Hematopoietic multipotent progenitor cell treated with erythropoietin and hydrocortisone succinate and interleukin-3 and kit ligand, for 15 days (in vitro differentiated cells): Measurements from ENCODE around the gene HINT3.
A peak's percentile ranks its signal among the peaks of the same experiment; 100 is the strongest.
"Not testable (repeated sequence)": the region's sequence is repeated elsewhere in the genome, so short reads cannot be mapped to it uniquely, and the experiment has no call there.

ENCODE experiments used
- DNase-seq: peaks from one replicate; pipeline ENCODE4 v3.0.0-alpha.2; 2015; ENCODE audit warnings: low spot score

Gene HINT3

GRCh38 chr6:125962900-125963497 is 6.4 kb downstream of the HINT3 start:
- no peak for DNase-seq

- peak; percentile 42 for DNase-seq
These were observed 7.2 kb downstream of the HINT3 start for GRCh38 chr6:125963817-125964216.

- DNase-seq = no peak
These were observed 10.0 kb downstream of the HINT3 start for GRCh38 chr6:125966569-125966968.

- DNase-seq = no peak
These were observed 11.9 kb downstream of the HINT3 start for GRCh38 chr6:125968493-125968892.

DNA sequence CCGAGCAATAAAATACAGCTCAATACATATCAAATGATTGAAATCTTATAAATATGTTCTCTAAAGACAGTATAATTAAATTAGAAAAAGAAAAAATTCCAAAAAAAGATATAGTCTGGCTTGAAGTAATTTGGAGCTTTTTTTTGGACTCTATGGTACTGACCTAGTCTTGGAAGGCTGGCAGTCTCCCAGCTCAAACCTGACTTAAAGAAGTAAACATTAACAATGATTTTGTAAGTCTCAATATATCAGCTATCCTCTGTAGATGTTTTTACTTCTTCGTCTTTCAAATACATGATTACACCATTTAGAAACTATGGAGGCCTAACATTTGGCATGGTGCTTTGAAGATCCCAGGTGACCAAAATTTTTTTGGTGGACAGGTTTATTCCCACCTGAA is 14.2 kb downstream of the HINT3 start:
- no peak for DNase-seq

DNA sequence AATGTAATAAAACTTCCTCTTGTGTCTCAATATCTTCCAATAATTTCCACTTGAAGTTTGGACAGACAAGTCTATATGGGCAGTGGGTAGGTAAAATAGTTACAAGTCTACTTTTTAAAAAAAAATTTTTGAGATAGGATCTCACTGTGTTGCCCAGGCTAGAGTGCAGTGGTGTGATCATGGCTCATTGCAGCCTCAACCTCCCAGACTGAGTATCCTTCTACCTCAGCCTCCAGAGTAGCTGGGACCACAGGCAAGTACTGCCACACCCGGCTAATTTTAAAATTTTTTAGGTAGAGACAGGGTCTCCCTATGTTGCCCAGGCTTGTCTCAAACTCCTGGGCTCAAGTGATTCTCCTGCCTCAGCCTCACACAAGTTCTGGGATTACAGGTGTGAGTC is 15.9 kb downstream of the HINT3 start:
- DNase-seq = not testable (repeated sequence)

- DNase-seq = peak; percentile 79
These were observed 17.8 kb downstream of the HINT3 start for GRCh38 chr6:125974214-125974866.

DNA sequence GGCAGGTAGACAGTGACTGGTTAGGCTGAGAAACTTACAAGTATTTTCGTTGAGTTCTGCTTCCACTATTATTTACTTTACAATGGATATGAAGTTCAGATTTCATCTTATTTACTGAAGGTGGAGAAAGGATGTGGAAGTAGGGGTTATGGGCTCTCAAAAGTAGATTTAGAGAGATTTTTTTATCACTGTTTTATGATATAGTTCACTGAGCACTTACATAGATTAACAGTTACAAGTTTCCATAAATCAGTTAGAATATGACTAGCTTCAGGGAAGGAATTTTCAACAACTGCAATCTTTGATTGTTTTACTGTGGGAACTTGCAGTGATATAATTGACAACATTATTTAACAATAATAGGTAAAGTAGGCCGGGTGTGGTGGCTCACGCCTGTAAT is 22.5 kb downstream of the HINT3 start:
- DNase-seq = no peak

- no peak for DNase-seq
These were observed 25.1 kb downstream of the HINT3 start for GRCh38 chr6:125981571-125982185.

- DNase-seq = no peak
These were observed 26.8 kb downstream of the HINT3 start for GRCh38 chr6:125983246-125983945.

- no peak for DNase-seq
These were observed 27.7 kb downstream of the HINT3 start for GRCh38 chr6:125984311-125984710.

DNA sequence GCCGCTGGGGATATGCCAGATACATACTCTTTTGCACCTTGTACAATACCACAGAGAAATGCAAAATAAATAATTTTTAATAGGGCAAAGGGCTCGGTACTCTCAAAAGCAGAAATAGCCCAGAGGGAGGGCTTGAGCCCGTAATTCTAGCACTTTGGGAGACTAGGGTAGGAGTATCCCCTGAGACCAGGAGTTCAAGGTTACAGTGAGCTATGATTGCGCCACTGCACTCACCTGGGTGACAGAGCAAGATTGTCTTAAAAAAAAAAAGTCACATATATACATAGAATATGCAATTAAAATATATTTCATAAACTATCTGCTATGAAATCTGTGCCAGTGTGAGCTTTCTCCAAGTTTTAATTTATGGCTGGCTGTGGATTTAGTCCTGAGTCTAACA is 29.0 kb downstream of the HINT3 start:
- DNase-seq = no peak

GRCh38 chr6:125985979-125986300 is 29.4 kb downstream of the HINT3 start:
- no peak for DNase-seq

DNA sequence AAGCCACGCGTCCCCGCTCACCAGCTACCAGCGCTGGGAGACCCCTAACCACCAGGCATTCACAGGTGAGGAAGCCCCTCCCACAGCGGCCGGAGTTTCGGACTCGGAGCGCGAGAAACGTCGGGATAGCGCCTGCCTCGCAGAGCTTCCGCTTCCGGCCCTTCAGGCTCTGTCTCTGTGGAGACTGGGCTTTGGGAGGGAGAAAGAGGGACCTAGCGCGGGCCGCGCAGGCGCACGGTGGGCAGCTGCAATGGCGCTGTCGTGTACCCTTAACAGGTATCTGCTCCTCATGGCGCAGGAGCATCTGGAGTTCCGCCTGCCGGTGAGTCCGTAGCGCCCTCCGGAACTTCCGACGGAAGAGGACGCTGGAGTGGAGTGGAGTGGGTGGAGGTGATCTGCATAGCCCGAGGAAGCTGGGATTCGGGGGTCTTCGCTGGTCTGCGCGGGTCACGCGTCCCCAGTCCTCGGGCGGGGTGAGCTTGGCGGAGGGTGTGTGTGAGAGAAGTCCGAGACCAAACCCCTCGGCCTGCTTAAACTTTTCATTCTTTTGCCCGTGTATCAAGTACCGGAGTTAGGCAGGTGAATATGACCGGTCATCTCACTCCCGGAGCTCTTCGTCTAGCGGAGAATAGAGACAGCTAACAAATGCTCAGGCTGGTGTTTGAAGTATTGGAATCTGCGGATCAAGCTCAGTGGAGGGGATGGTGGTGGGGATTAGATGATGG is 29.9 kb downstream of the HINT3 start, which contains the start of gene TRMT11:
Gene TRMT11, plus strand, starts transcription at position 240 of the 725 bp plus-strand sequence. Its CDS starts 11 bp downstream, at position 251.
- peak; percentile 74 for DNase-seq

DNA sequence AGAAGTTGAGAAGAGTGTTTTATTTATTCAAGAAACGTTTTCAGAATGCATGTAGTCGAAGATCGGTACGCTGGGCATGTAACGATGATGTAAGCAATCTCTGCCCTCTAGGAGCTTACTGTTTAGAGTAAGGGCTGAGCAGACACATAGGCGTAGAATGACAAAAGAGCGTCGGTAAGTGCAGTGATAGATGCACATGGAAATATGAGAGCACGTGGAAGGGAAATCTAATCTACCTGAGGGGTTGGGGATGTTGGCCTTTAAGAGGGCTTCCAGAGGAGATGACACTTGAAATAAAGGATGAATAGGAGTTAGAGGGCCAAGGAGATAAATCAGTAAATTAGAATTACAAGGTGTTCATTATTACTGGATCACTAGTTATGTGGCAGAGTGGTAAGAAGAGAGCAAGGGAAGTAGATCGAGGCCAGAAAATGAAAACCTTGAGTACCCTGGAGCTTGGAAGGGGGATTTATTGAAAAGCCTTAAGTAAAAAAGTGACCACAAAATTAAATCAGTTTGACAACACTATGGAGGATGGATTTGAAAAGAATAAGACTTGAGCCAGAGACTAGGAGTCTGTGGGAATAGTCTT is 30.6 kb downstream of the HINT3 start:
- peak; percentile 16 for DNase-seq

DNA sequence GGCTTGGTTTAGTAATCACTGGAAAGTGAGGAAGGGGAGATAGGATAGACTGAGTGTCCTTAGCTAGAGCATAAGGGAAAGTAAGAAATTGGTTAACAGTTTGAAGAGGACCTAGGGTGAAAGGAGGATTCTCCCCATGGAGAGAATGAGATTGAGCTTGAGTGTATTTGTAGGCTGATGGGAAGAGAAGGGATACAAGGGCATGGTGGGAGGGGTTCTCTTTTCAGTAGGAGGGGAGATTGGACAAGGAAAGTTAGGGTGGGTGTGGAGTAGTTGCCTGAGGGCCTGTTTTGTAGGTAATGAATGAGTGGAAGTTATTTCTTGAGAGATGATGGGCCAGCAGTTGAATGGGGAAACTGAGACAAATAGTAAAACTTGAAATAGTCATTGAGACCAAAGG is 31.7 kb downstream of the HINT3 start:
- no peak for DNase-seq

DNA sequence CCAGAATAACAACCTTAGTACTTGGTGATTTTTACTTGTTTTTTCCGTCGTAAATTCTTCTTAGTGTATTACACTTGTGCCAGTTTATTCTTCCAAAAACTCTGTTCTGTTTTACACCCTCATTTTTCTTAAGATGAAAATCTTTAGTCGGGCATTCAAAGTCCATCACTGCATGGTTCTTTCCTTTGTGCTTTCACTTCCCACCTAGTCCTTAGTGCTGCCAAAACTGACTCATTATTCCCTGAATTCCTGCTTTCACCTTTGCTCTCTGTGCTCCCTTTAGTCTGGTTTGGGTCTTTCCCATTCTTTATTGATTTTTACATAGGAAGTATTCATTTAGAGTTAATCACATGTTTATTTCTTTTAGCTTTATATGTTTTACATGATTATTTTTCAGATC is 33.1 kb downstream of the HINT3 start:
- no peak for DNase-seq

DNA sequence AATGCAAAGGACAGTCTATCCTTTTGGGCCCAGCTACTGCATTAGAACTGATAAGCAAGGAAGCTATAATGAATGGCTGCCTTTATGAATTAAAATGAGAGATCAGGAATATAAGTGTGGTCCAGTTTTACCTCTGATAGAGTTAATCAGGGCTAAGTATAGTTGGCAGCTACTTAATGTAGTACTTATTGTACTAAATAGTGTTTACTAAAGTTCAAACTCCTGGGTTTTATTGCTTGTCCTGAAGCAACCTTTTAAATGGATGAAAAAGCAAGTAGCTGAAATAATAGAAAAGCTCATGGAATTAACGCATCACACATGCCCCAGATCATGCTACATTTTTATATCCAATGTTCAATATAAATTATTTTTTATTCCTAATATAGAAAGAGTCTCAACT is 35.1 kb downstream of the HINT3 start:
- no peak for DNase-seq

DNA sequence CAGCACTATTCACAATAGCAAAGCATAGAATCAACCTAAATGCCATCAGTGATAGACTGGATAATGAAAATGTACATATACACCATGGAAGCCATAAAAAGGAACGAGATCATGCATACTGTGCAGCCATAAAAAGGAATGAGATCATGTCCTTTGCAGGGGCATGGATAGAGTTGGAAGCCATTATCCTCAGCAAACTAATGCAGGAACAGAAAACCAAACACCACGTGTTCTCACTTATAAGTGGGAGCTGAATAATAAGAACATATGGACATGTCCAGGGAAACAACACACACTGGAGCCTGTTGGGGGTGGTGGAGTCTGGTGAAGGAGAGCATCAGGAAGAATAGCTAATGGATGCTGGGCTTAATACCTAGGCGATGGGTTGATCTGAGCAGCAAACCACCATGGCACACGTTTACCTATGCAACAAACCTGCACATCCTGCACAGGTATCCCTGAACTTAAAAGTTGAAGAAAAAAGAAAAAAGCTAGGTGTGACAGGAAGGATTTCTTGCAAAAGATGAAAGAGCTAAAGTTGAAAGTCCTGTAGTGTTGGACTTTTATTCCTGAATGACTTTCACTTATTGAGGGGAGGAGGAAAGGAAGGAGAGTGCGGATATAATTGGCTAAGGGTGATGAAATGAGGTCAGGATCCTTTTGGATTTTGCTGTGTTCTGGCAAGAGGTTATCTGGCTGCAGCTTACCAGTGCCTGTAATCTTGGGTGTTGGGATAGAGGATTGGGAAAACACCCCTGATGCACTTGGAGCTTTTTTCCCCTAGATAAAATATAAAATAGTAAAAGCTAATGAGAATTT is 38.3 kb downstream of the HINT3 start:
- no peak for DNase-seq

DNA sequence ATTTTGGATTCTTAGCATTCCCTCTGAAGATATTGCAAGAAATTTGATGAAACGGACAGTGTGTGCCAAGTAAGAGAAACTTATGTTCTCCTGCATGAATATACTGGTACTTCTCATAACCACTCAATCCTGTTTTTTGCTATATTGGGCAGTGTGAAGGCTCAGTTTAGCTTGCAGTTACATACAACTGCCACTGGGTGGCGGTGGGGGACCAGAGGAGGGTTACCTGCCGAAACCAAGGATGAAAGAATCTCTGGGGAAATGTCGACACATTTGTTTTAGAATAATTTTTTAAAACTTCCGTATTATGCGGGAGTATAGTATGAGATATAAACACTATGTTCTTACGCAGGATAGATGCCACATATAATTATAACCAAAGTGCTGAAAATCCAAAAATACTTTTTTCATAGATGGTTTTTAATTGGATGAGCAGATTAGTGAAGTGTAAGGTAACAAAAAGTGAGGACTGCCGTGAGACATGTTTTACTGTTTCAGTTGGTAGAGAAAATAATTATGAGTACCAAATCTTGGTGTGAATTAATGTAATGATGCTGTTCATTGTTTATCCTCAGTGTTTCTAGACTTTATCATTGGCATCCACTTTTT is 39.5 kb downstream of the HINT3 start:
- DNase-seq = peak; percentile 83
